ENCODE data around the gene PDE4A. TPM values are rescaled to one million over a fixed set of nuclear protein-coding genes. Genes with fewer than 3 reads are reported as not detected.

PDE4A gene
- total and polyA plus RNA-seq, 2 of the 13 experiments (the other 11 are each of a cell fraction or from before 2014, with no cell fraction given): 1.1 to 4.1 TPM

DNA sequence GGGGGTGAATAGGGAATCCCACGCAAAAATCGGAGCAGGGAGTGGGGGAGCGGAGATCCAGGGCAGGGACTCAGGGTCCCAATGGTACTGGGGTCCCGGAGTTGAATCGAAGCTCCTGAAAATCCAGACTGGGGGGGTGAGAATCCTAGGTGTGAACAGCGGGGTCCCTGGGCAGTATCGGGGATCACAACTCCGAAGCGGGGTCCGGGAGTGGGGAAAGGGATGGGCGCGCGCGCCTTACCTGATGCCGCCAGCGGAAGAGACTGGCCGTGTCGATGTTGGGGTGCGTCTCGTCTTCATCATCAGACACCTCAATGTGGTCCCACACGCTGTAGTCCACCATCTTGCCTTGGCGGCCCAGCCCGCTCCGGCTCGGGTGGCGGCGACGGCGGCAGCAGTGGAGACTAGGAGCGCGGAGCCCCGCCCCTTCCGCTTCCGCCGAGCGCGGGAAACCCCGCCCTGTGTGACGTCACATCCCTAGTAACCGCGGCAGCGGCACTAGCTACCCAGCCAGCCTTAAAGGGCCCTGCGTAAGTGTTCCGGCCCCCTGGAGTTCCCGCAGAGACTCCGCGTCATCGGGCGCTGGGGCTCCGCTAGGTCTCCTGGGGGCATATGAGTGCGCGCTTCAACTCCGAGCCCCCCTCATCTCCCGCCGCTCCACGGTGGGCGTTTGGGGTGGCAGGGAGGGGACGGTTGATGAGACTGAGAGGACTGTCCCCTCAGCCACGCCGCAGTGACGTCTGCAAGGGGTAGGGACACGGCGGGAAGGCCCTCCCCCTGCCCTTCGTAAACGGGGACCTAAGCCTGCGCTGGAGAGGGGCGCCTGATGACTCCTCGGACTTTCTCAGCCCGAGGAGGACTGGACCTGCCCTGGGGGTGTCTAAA is 17.0 kb upstream of the PDE4A start, which contains the start of gene CDC37 (continued):
- TF ChIP-seq KLF11 (CRISPR knock-in tag; IDR thresholded peaks at IDR 0.05) (no peak), ESRRA (CRISPR knock-in tag; IDR thresholded peaks at IDR 0.05; ENCODE audit: low read depth) (no peak), ZNF572 (CRISPR knock-in tag; IDR thresholded peaks at IDR 0.05) (no peak), BRCA1 (CRISPR knock-in tag; IDR thresholded peaks at IDR 0.05) (0 out of 2 replicates have a peak, but pooled peaks have one; percentile 64), SP5 (CRISPR knock-in tag; IDR thresholded peaks at IDR 0.05; ENCODE audit: borderline replicate concordance, low read depth) (peak; percentile 42; the same call in 1 of the 2 replicates), TRAFD1 (CRISPR knock-in tag; IDR thresholded peaks at IDR 0.05; ENCODE audit: borderline replicate concordance) (no peak), RXRB (CRISPR knock-in tag; IDR thresholded peaks at IDR 0.05; ENCODE audit: borderline replicate concordance) (no peak), ZNF629 (CRISPR knock-in tag; conservative IDR thresholded peaks at IDR 0.05) (no peak), ZNF83 (CRISPR knock-in tag; IDR thresholded peaks at IDR 0.05; ENCODE audit: borderline replicate concordance) (no peak), ZNF3 (CRISPR knock-in tag; IDR thresholded peaks at IDR 0.05) (no peak), AHR (CRISPR knock-in tag; IDR thresholded peaks at IDR 0.05) (no peak), ZNF256 (CRISPR knock-in tag; conservative IDR thresholded peaks at IDR 0.05) (peak; percentile 81; the same call in 1 of the 2 replicates), SOX5 (CRISPR knock-in tag; IDR thresholded peaks at IDR 0.05; ENCODE audit: borderline replicate concordance) (no peak; the same call in 1 of the 2 replicates), HOXD1 (CRISPR knock-in tag; IDR thresholded peaks at IDR 0.05) (0 out of 2 replicates have a peak, but pooled peaks have one; percentile 41)
- TF ChIP-seq, protein P1, sequence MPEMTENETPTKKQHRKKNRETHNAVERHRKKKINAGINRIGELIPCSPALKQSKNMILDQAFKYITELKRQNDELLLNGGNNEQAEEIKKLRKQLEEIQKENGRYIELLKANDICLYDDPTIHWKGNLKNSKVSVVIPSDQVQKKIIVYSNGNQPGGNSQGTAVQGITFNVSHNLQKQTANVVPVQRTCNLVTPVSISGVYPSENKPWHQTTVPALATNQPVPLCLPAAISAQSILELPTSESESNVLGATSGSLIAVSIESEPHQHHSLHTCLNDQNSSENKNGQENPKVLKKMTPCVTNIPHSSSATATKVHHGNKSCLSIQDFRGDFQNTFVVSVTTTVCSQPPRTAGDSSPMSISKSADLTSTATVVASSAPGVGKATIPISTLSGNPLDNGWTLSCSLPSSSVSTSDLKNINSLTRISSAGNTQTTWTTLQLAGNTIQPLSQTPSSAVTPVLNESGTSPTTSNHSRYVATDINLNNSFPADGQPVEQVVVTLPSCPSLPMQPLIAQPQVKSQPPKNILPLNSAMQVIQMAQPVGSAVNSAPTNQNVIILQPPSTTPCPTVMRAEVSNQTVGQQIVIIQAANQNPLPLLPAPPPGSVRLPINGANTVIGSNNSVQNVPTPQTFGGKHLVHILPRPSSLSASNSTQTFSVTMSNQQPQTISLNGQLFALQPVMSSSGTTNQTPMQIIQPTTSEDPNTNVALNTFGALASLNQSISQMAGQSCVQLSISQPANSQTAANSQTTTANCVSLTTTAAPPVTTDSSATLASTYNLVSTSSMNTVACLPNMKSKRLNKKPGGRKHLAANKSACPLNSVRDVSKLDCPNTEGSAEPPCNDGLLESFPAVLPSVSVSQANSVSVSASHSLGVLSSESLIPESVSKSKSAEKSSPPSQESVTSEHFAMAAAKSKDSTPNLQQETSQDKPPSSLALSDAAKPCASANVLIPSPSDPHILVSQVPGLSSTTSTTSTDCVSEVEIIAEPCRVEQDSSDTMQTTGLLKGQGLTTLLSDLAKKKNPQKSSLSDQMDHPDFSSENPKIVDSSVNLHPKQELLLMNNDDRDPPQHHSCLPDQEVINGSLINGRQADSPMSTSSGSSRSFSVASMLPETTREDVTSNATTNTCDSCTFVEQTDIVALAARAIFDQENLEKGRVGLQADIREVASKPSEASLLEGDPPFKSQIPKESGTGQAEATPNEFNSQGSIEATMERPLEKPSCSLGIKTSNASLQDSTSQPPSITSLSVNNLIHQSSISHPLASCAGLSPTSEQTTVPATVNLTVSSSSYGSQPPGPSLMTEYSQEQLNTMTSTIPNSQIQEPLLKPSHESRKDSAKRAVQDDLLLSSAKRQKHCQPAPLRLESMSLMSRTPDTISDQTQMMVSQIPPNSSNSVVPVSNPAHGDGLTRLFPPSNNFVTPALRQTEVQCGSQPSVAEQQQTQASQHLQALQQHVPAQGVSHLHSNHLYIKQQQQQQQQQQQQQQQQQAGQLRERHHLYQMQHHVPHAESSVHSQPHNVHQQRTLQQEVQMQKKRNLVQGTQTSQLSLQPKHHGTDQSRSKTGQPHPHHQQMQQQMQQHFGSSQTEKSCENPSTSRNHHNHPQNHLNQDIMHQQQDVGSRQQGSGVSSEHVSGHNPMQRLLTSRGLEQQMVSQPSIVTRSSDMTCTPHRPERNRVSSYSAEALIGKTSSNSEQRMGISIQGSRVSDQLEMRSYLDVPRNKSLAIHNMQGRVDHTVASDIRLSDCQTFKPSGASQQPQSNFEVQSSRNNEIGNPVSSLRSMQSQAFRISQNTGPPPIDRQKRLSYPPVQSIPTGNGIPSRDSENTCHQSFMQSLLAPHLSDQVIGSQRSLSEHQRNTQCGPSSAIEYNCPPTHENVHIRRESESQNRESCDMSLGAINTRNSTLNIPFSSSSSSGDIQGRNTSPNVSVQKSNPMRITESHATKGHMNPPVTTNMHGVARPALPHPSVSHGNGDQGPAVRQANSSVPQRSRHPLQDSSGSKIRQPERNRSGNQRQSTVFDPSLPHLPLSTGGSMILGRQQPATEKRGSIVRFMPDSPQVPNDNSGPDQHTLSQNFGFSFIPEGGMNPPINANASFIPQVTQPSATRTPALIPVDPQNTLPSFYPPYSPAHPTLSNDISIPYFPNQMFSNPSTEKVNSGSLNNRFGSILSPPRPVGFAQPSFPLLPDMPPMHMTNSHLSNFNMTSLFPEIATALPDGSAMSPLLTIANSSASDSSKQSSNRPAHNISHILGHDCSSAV (CRISPR knock-in tag; IDR thresholded peaks at IDR 0.05; ENCODE audit: borderline replicate concordance): no peak
